Activated B cell treated with CpG ODN at 0.5 μM for 24 hours (primary cell): ENCODE data around the gene UMODL1. TPM values are rescaled to one million over a fixed set of nuclear protein-coding genes. Genes with fewer than 3 reads are reported as not detected.

Experiments
- ATAC-seq: fragments of 200-7000 bp; cut with Tn5 transposase; one replicate; pipeline ENCODE4 v1.10.0; 2021; ENCODE audit warnings: low read depth, mild to moderate bottlenecking, moderate library complexity
- CTCF ChIA-PET: fragments of 350-600 bp; sonication (Branson Sonifier 250); formaldehyde crosslinking; loops from one replicate; lab custom pipeline; 2021; ENCODE audit warnings: antibody characterized with exemption; lab: Charles Lee
- POLR2A ChIA-PET: fragments of 350-600 bp; sonication (Branson Sonifier 250); formaldehyde crosslinking; loops from one replicate; lab custom pipeline; 2021; ENCODE audit warnings: antibody characterized with exemption; lab: Charles Lee
- DNase-seq: peaks from one replicate; pipeline ENCODE4 v3.0.0; 2022
- H3K27ac Mint-ChIP-seq: one replicate; pipeline ENCODE4 v1.8.0; 2020; ENCODE audit warnings: mixed read lengths
- H3K27me3 Mint-ChIP-seq: one replicate; pipeline ENCODE4 v1.8.0; 2021; ENCODE audit warnings: mixed read lengths
- H3K36me3 Mint-ChIP-seq: one replicate; pipeline ENCODE4 v1.8.0; 2021; ENCODE audit warnings: low read depth, mixed read lengths
- H3K4me1 Mint-ChIP-seq: one replicate; pipeline ENCODE4 v1.8.0; 2021; ENCODE audit warnings: mixed read lengths
- H3K4me3 Mint-ChIP-seq: one replicate; pipeline ENCODE4 v1.8.0; 2020; ENCODE audit warnings: mild to moderate bottlenecking, mixed read lengths
- H3K9me3 Mint-ChIP-seq: one replicate; pipeline ENCODE4 v1.8.0; 2020; ENCODE audit warnings: mixed read lengths
- CTCF ChIP-seq: fragments of 200-600 bp; IDR thresholded peaks from one replicate; pipeline ENCODE4 v1.8.0; 2022; ENCODE audit warnings: antibody characterized with exemption, mild to moderate bottlenecking
- intact Hi-C: fragments of 100-400 bp; cut with micrococcal nuclease; formaldehyde crosslinking; loops from one replicate; pipeline ENCODE4 v1.15.1; 2024
- total RNA-seq: library from RNA; stranded (reverse); gene quantifications from 2 replicates; pipeline ENCODE4 v1.2.3, GENCODE V29; 2022

UMODL1 gene
- total RNA-seq, 1 donor from 2014 or later = 0.04 TPM

- Mint-ChIP-seq H3K9me3 (no peaks in the 10 kb centered on the region), H3K27me3 (peaks cover 23% of the 10 kb centered on the region), H3K4me1 (peaks cover 16% of the 10 kb centered on the region), H3K27ac (no peak overlapping the region), H3K36me3 (no peaks in the 10 kb centered on the region), H3K4me3 (no peak overlapping the region)
- CTCF ChIA-PET = no interaction called here
- POLR2A ChIA-PET = no interaction called here
- DNase-seq = no peak
- ATAC-seq = no peak
- TF ChIP-seq CTCF = no peak
- intact Hi-C loops = no loop called here
These were observed 89.1 kb downstream of the UMODL1 start for GRCh38 chr21:42160111-42160721.

GRCh38 chr21:42160765-42161164 is 89.6 kb downstream of the UMODL1 start:
- ATAC-seq (no peak), DNase-seq (no peak)
- Mint-ChIP-seq H3K27me3 (peaks cover 18% of the 10 kb centered on the region), H3K9me3 (no peaks in the 10 kb centered on the region), H3K36me3 (no peaks in the 10 kb centered on the region), H3K4me3 (no peak overlapping the region), H3K27ac (no peak overlapping the region), H3K4me1 (peaks cover 15% of the 10 kb centered on the region)
- intact Hi-C loops = no loop called here
- ChIA-PET POLR2A (interaction anchor here (0.7 kb wide), 1 partner anchor 66 kb away, joined by 3 read pairs; no protein-coding TSS in a partner anchor), CTCF (no interaction called here)
- no peak for TF ChIP-seq CTCF

- DNase-seq = no peak
- peaks cover 15% of the 10 kb centered on the region for H3K27me3 Mint-ChIP-seq
- H3K4me1 Mint-ChIP-seq = peaks cover 15% of the 10 kb centered on the region
- no peaks in the 10 kb centered on the region for H3K9me3 Mint-ChIP-seq
- H3K4me3 Mint-ChIP-seq = no peak overlapping the region
- no peaks in the 10 kb centered on the region for H3K36me3 Mint-ChIP-seq
- ChIA-PET POLR2A (interaction anchor here (0.7 kb wide), 1 partner anchor 65 kb away, joined by 3 read pairs; no protein-coding TSS in a partner anchor), CTCF (no interaction called here)
- H3K27ac Mint-ChIP-seq = no peak overlapping the region
- intact Hi-C loops = no loop called here
- TF ChIP-seq CTCF = no peak
- no peak for ATAC-seq
These were observed 90.4 kb downstream of the UMODL1 start for GRCh38 chr21:42161401-42161955.

GRCh38 chr21:42161956-42162681 is 91.0 kb downstream of the UMODL1 start:
- DNase-seq (no peak), ATAC-seq (no peak)
- Mint-ChIP-seq H3K9me3 (no peaks in the 10 kb centered on the region), H3K4me1 (peaks cover 15% of the 10 kb centered on the region), H3K36me3 (no peaks in the 10 kb centered on the region), H3K27ac (no peak overlapping the region), H3K4me3 (no peak overlapping the region), H3K27me3 (peaks cover 12% of the 10 kb centered on the region)
- ChIA-PET POLR2A (no interaction called here), CTCF (interaction anchor here (5.9 kb wide), 1 partner anchor 97 kb away, joined by 100 read pairs; no protein-coding TSS in a partner anchor)
- no peak for TF ChIP-seq CTCF
- intact Hi-C loops = no loop called here
